ENCODE results near the gene PEX11G.

Gene PEX11G

GRCh38 chr19:7427944-7428343 is 60.9 kb downstream of the PEX11G start:
- Histone ChIP-seq H3K4me3 (no peak overlapping the region), H3K27ac (no peak overlapping the region)
- DNase-seq (ENCODE audit: low spot score) = no peak
- no peak for TF ChIP-seq CTCF (IDR thresholded peaks at IDR 0.05)

GRCh38 chr19:7426986-7427385 is 61.8 kb downstream of the PEX11G start:
- TF ChIP-seq CTCF (IDR thresholded peaks at IDR 0.05) = no peak
- Histone ChIP-seq H3K4me3 (no peak overlapping the region), H3K27ac (no peak overlapping the region)
- DNase-seq (ENCODE audit: low spot score) = no peak
